ENCODE results near the gene SPEG.

The SPEG gene

DNA sequence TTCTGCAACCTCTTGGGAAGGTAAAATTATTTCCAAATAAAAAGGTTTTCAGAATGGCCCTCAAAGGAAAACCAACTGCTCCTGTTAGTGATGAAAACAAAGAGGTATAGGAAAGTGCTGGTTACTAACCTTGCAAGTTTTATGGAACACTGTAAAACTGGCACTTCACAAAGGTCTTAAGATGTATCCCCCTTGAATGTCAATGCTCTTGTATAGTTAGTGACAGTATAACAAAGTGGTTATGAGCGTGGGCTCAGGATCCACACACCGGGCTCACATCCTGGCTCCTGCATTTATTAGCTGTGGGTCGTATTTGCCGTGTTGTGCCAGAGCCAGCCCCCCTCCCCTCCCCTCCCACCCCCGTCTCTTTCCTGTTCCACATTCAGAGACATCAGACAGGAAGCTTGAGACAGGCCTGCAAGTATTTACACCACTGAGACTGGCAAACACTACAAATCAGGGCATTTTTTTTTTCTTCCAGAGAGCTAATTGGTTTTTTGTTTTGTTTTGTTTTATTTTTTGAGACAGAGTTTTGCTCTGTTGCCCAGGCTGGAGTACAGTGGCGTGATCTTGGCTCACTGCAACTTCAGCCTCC, 37.7 kb upstream of the SPEG start:
- H3K27me3 ChIP-seq (ENCODE audit: insufficient read depth, low read length) = no peaks in the 10 kb centered on the region; the same call in 1 of the 2 replicates
- H3K79me2 ChIP-seq (ENCODE audit: insufficient read depth, low read length) = no peaks in the 10 kb centered on the region
- no peak overlapping the region for H3K4me2 ChIP-seq (ENCODE audit: low read length)
- H4K20me1 ChIP-seq (ENCODE audit: insufficient read depth, low read length) = no peaks in the 10 kb centered on the region
- H3K9me2 ChIP-seq (ENCODE audit: low read depth, low read length) = no peaks in the 10 kb centered on the region
- H3K4me3 ChIP-seq (ENCODE audit: low read depth, low read length, poor library complexity, severe bottlenecking) = no peak overlapping the region
- no peaks in the 10 kb centered on the region for H3K36me3 ChIP-seq (ENCODE audit: insufficient read depth, low read length)
- H3F3A ChIP-seq (ENCODE audit: insufficient read depth, low read length) = no peaks in the 10 kb centered on the region
- TF ChIP-seq, protein P1, sequence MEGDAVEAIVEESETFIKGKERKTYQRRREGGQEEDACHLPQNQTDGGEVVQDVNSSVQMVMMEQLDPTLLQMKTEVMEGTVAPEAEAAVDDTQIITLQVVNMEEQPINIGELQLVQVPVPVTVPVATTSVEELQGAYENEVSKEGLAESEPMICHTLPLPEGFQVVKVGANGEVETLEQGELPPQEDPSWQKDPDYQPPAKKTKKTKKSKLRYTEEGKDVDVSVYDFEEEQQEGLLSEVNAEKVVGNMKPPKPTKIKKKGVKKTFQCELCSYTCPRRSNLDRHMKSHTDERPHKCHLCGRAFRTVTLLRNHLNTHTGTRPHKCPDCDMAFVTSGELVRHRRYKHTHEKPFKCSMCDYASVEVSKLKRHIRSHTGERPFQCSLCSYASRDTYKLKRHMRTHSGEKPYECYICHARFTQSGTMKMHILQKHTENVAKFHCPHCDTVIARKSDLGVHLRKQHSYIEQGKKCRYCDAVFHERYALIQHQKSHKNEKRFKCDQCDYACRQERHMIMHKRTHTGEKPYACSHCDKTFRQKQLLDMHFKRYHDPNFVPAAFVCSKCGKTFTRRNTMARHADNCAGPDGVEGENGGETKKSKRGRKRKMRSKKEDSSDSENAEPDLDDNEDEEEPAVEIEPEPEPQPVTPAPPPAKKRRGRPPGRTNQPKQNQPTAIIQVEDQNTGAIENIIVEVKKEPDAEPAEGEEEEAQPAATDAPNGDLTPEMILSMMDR (IDR thresholded peaks at IDR 0.05; ENCODE audit: low read length) = no peak
- no peak for TF ChIP-seq EZH2 (IDR thresholded peaks at IDR 0.05; ENCODE audit: borderline replicate concordance, low read length)
- no peak overlapping the region for H2AFZ ChIP-seq (ENCODE audit: low read length)
- H3K27ac ChIP-seq (ENCODE audit: low read depth, low read length, poor library complexity, severe bottlenecking) = no peak overlapping the region
- H3K9me3 ChIP-seq (ENCODE audit: low read length) = no peaks in the 10 kb centered on the region
- H3K4me1 ChIP-seq (ENCODE audit: insufficient read depth, low read length, severe bottlenecking) = no peaks in the 10 kb centered on the region
- no peak overlapping the region for H3K9ac ChIP-seq (ENCODE audit: low read length)

DNA sequence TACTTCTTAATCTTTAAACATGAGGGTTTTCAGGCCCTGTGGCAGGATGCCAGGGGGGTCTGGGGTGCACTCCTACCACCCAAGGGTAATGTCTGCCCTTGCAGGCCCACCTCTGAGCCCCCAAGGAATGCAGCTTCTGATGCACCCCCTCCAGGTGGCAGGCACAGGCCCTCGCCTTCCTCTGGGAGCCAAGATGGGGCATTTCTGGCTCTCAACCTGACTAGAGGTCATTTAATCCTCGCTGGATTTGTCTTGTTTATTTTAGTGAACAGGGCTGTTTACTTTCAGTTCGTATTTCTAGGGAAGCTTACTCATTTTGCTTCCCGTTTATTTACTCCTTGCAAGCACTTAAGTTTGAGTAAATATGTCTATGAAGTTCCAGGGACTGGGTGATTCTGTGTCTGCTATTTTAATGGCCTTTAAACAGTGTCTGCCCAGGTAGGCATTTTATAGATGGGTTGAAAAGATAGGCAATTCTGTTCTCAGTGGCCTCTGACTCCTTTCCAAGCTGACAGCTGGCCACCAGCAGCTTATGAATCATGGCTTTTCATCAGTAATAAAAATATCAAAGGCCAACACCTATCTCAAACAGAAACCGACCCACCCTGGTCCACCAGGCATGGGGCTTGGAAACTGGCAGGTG, 35.8 kb upstream of the SPEG start:
- H3K9ac ChIP-seq (ENCODE audit: low read length) = no peak overlapping the region

DNA sequence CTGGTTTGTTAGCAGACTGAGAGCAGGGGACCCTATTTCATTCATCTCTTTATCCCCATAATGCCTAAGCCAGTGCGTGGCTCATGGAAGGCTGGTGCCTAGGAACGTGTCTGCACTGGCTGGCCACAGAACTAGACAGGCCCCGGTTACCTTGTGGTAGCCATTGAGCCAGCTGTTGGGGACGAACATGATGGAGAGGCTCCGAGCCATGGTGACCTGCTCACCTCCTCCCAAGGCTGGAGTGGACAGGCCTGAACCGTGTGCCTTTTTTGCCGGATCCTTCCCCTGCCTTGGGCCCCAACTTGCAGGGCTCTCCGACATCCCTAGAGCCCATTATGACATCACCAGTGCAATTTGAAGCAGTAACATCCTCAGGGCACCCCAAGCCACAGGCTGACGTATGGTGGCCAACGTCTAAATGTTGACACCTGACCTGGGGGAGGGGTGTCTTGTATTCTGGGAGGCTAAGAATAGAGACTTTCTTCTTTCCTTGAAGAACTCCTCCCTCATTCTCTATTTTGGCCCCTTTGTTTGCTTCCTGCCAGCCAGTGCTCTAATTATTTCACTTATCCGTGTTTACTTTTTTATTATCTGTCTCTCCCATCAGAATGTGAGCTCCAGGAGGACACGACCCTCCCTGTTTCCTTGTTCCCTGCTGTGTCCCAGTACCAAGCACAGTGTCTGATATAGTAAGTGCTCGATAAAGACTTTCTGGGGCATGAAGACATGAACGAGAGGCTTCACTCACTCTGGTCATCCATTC, 34.7 kb upstream of the SPEG start:
- Histone ChIP-seq H3K27ac (ENCODE audit: low read depth, low read length, poor library complexity, severe bottlenecking) (no peak overlapping the region), H3K9me3 (ENCODE audit: low read length) (no peaks in the 10 kb centered on the region), H3K4me2 (ENCODE audit: low read length) (no peak overlapping the region)

More for the DNA sequence above, 35.8 kb upstream of the SPEG start:
- H3K4me3 ChIP-seq (ENCODE audit: low read depth, low read length, poor library complexity, severe bottlenecking) = no peak overlapping the region
- H3K79me2 ChIP-seq (ENCODE audit: insufficient read depth, low read length) = no peaks in the 10 kb centered on the region
- no peaks in the 10 kb centered on the region for H3F3A ChIP-seq (ENCODE audit: insufficient read depth, low read length)
- H3K9me3 ChIP-seq (ENCODE audit: low read length) = no peaks in the 10 kb centered on the region
- no peaks in the 10 kb centered on the region for H3K36me3 ChIP-seq (ENCODE audit: insufficient read depth, low read length)
- TF ChIP-seq, protein P1 (IDR thresholded peaks at IDR 0.05; ENCODE audit: low read length) = no peak
- no peak for TF ChIP-seq EZH2 (IDR thresholded peaks at IDR 0.05; ENCODE audit: borderline replicate concordance, low read length)
- no peak overlapping the region for H3K27ac ChIP-seq (ENCODE audit: low read depth, low read length, poor library complexity, severe bottlenecking)
- no peaks in the 10 kb centered on the region; the same call in 1 of the 2 replicates for H3K27me3 ChIP-seq (ENCODE audit: insufficient read depth, low read length)
- H3K4me1 ChIP-seq (ENCODE audit: insufficient read depth, low read length, severe bottlenecking) = no peaks in the 10 kb centered on the region
- no peaks in the 10 kb centered on the region for H4K20me1 ChIP-seq (ENCODE audit: insufficient read depth, low read length)
- H3K4me2 ChIP-seq (ENCODE audit: low read length) = no peak overlapping the region
- no peaks in the 10 kb centered on the region for H3K9me2 ChIP-seq (ENCODE audit: low read depth, low read length)
- H2AFZ ChIP-seq (ENCODE audit: low read length) = no peak overlapping the region

More for the DNA sequence above, 34.7 kb upstream of the SPEG start:
- no peaks in the 10 kb centered on the region for H3K79me2 ChIP-seq (ENCODE audit: insufficient read depth, low read length)
- no peaks in the 10 kb centered on the region for H3K36me3 ChIP-seq (ENCODE audit: insufficient read depth, low read length)
- H2AFZ ChIP-seq (ENCODE audit: low read length) = no peak overlapping the region
- H3K9me2 ChIP-seq (ENCODE audit: low read depth, low read length) = no peaks in the 10 kb centered on the region
- H3K4me1 ChIP-seq (ENCODE audit: insufficient read depth, low read length, severe bottlenecking) = no peaks in the 10 kb centered on the region
- TF ChIP-seq EZH2 (IDR thresholded peaks at IDR 0.05; ENCODE audit: borderline replicate concordance, low read length) = no peak
- TF ChIP-seq, protein P1 (IDR thresholded peaks at IDR 0.05; ENCODE audit: low read length) = no peak
- no peaks in the 10 kb centered on the region; the same call in 1 of the 2 replicates for H3K27me3 ChIP-seq (ENCODE audit: insufficient read depth, low read length)
- H3F3A ChIP-seq (ENCODE audit: insufficient read depth, low read length) = no peaks in the 10 kb centered on the region
- H4K20me1 ChIP-seq (ENCODE audit: insufficient read depth, low read length) = no peaks in the 10 kb centered on the region
- no peak overlapping the region for H3K4me3 ChIP-seq (ENCODE audit: low read depth, low read length, poor library complexity, severe bottlenecking)
- H3K9ac ChIP-seq (ENCODE audit: low read length) = no peak overlapping the region

Measured in OCI-LY1 (cell line).